Testis (tissue), 5 donors: Measurements from ENCODE around the gene ECI1. TPM values are rescaled to one million over a fixed set of nuclear protein-coding genes. Genes with fewer than 3 reads are reported as not detected.

Experiments
- DNase-seq: peaks from one replicate; pipeline ENCODE4 v3.0.0-alpha.2; 2019
- H3K27ac ChIP-seq, 2 donors: fragments of 200-600 bp; sonication (generic); one replicate each; pipeline ENCODE4 v1.5.1; 2019
- H3K27me3 ChIP-seq: fragments of 200-600 bp; sonication (generic); one replicate; pipeline ENCODE4 v1.5.1; 2019
- H3K36me3 ChIP-seq: fragments of 200-600 bp; sonication (generic); one replicate; pipeline ENCODE4 v1.5.1; 2017; ENCODE audit warnings: low read depth; ENCODE audit errors: missing control alignments
- H3K4me1 ChIP-seq: fragments of 200-600 bp; sonication (generic); one replicate; pipeline ENCODE4 v1.5.1; 2019
- H3K4me3 ChIP-seq, 2 donors: fragments of 200-600 bp; sonication (generic); one replicate each; pipeline ENCODE4 v1.5.1; 2017 to 2019
- H3K9me3 ChIP-seq: fragments of 200-600 bp; sonication (generic); one replicate; pipeline ENCODE4 v1.5.1; 2017
- CTCF ChIP-seq, 3 experiments: fragments of 450-650 bp in 2 of 3; fragments of 200-600 bp in 1 of 3; sonication (generic) in 1 of 3; IDR thresholded peaks; one replicate each; pipeline ENCODE4 v1.5.1; 2016 to 2019; ENCODE audit warnings: antibody characterized with exemption in 3 of 3, mild to moderate bottlenecking in 2 of 3, moderate library complexity in 1 of 3
- POLR2A ChIP-seq: fragments of 450-650 bp; IDR thresholded peaks from one replicate; pipeline ENCODE4 v1.6.1; 2017; ENCODE audit warnings: antibody characterized with exemption, mild to moderate bottlenecking, moderate library complexity
- WGBS, 2 donors: methylation state at CpG; one replicate each; pipeline ENCODE4 v1.1.5; 2018; 5-methylcytosine and 5-hydroxymethylcytosine counted together
- intact Hi-C: fragments of 100-400 bp; cut with DNase I; formaldehyde crosslinking; loops from one replicate; pipeline ENCODE4 v1.15.1; 2023; ENCODE audit warnings: low total_unique reads
- long read RNA-seq, 2 donors: transcript quantifications; one replicate each; lab custom pipeline, GENCODE V29; 2026
- polyA plus RNA-seq: library from polyadenylated mRNA; stranded (reverse); fragments of 350-450 nt; fragmentation: Illumina TruSeq; extraction: RNeasy Lipid Tissue Mini Kit (QIAGEN cat#74804); gene quantifications from one replicate; pipeline ENCODE4 v1.2.3, GENCODE V29; 2014; ENCODE audit warnings: low read depth, low replicate concordance; ENCODE audit not compliant: insufficient read depth
- total RNA-seq, 2 donors: library from RNA; depleted of rRNA; stranded (reverse); fragments of >200 nt; gene quantifications; one replicate each; pipeline ENCODE4 v1.2.3, GENCODE V29; 2016

Gene ECI1
- total RNA-seq (10 to 100 TPM; 36.1 to 39.0 TPM), polyA plus RNA-seq (25.5 TPM)
- long read RNA-seq, donor 1, transcript ECI1-206 (6 exons, 961 nt): minor isoform, 6 of 34 reads
- long read RNA-seq, donor 1, transcript ECI1-201 (7 exons, 1,541 nt): major isoform, 28 of 34 reads
- long read RNA-seq, donor 1, partial matches to known transcripts: 0 of 34 reads
- long read RNA-seq, donor 1, other reads (novel, unspliced or antisense): 0 of 34 reads
- long read RNA-seq, donor 2, transcript ECI1-201 (7 exons, 1,541 nt): major isoform, 18 of 22 reads
- long read RNA-seq, donor 2, partial matches to known transcripts: 0 of 22 reads
- long read RNA-seq, donor 2, other reads (novel, unspliced or antisense): 0 of 22 reads

GRCh38 chr16:2251296-2252111 is at the start of gene ECI1:
ECI1 (minus strand) TSS chr16:2251587; CDS start chr16:2251566, 21 bp downstream.
- H3K4me3 ChIP-seq: peak within 1 kb of the TSS; percentile 70 to 91
- peak; percentile 96 for DNase-seq
- WGBS, 2 donors: 1 to 2% methylated on average over 8 to 30 of the region's 88 CpGs
- intact Hi-C loops: loop anchor here (10.0 kb wide), 1 partner anchor 97 kb away; the partner anchor contains the start of gene TRAF7
- peaks cover 14% of the 10 kb centered on the region for H3K4me1 ChIP-seq
- TF ChIP-seq CTCF (IDR thresholded peaks at IDR 0.05) (peak; percentile 63 to 88 (median 72)), POLR2A (no peak)
- H3K27me3 ChIP-seq: no peaks in the 10 kb centered on the region
- peak within 1 kb of the TSS; percentile 55 to 88 for H3K27ac ChIP-seq
- no peaks in the 10 kb centered on the region for H3K36me3 ChIP-seq
- H3K9me3 ChIP-seq: no peaks in the 10 kb centered on the region

- H3K27me3 ChIP-seq: no peaks in the 10 kb centered on the region
- no peak for DNase-seq
- no peak overlapping the region for H3K4me3 ChIP-seq
- 79 to 81% methylated on average over 8 to 10 of the region's 10 CpGs for WGBS, 2 donors
- intact Hi-C loops: no loop called here
- TF ChIP-seq CTCF (IDR thresholded peaks at IDR 0.05): no peak
- no peak for TF ChIP-seq POLR2A
- peaks cover 10% of the 10 kb centered on the region for H3K4me1 ChIP-seq
- H3K27ac ChIP-seq: no peak overlapping the region
- no peaks in the 10 kb centered on the region for H3K36me3 ChIP-seq
- H3K9me3 ChIP-seq: no peaks in the 10 kb centered on the region
Measured at GRCh38 chr16:2299915-2300192, 48.5 kb upstream of the ECI1 start.

GRCh38 chr16:2299121-2299914 is 47.9 kb upstream of the ECI1 start:
- Histone ChIP-seq H3K4me3 (no peak overlapping the region), H3K27me3 (no peaks in the 10 kb centered on the region), H3K27ac (no peak overlapping the region), H3K9me3 (no peaks in the 10 kb centered on the region), H3K36me3 (no peaks in the 10 kb centered on the region), H3K4me1 (peaks cover 10% of the 10 kb centered on the region)
- intact Hi-C loops: no loop called here
- TF ChIP-seq POLR2A (no peak), CTCF (IDR thresholded peaks at IDR 0.05) (no peak)
- DNase-seq: no peak
- 86 to 92% methylated on average over 13 to 31 of the region's 31 CpGs for WGBS, 2 donors

- DNase-seq: no peak
- Histone ChIP-seq H3K36me3 (no peaks in the 10 kb centered on the region), H3K4me3 (no peak overlapping the region), H3K27me3 (no peaks in the 10 kb centered on the region), H3K9me3 (no peaks in the 10 kb centered on the region), H3K27ac (no peak overlapping the region), H3K4me1 (peaks cover 10% of the 10 kb centered on the region)
- 94% methylated on average over 9 of the region's 9 CpGs; no CpG with 5 or more reads in 1 of the 2 donors for WGBS, 2 donors
- TF ChIP-seq POLR2A: no peak
- no peak for TF ChIP-seq CTCF (IDR thresholded peaks at IDR 0.05)
- intact Hi-C loops: no loop called here
Measured at GRCh38 chr16:2298621-2299020, 47.2 kb upstream of the ECI1 start.
